GM19372 (cell line): Measurements from ENCODE around the gene ERAL1.
"Not testable (repeated sequence)": the region's sequence is repeated elsewhere in the genome, so short reads cannot be mapped to it uniquely, and the experiment has no call there.

Experiments used
- ATAC-seq: cut with Tn5 transposase; IDR thresholded peaks from one replicate; pipeline ENCODE4 v1.9.1; 2021; ENCODE audit warnings: mild to moderate bottlenecking, low read depth, moderate library complexity; ENCODE audit not compliant: unreplicated experiment

Gene ERAL1

DNA sequence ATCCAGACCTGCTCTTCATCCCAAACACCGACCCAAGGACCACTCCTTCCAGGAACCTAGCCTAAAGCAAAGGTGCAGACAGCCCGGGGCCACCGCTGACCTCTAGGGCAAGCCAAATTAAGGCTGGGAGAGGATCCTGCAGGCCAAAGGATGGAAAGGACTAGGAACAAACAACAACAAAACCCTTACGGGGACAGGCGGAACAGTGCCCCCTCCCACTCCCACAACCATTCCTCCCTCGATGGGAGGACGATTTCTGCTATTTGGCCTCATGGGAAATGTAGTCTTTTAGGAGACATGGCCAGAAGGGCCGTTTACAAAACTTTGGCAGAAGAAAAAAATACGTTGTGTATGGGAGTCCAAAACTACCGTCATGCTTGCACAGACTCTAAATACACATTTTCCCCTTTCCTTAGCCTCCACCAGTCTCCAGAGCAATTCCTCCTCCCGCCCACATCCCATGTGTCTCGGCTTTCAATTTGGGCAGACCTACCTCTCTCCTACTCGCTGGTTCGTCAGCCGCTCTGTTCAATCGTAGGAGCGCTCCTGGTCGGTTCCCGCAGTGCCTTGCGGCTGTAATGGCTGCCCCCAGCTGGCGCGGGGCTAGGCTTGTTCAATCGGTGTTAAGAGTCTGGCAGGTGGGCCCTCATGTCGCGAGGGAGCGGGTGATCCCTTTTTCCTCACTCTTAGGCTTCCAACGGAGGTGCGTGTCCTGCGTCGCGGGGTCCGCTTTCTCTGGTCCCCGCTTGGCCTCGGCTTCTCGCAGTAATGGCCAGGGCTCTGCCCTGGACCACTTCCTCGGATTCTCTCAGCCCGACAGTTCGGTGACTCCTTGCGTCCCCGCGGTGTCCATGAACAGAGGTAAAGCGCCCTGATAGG lies at the start of gene ERAL1:
Gene ERAL1 (plus strand): TSS at position 560 of the 879 bp plus-strand sequence. CDS start 19 bp downstream, at position 579.
- ATAC-seq: peak; percentile 87

DNA sequence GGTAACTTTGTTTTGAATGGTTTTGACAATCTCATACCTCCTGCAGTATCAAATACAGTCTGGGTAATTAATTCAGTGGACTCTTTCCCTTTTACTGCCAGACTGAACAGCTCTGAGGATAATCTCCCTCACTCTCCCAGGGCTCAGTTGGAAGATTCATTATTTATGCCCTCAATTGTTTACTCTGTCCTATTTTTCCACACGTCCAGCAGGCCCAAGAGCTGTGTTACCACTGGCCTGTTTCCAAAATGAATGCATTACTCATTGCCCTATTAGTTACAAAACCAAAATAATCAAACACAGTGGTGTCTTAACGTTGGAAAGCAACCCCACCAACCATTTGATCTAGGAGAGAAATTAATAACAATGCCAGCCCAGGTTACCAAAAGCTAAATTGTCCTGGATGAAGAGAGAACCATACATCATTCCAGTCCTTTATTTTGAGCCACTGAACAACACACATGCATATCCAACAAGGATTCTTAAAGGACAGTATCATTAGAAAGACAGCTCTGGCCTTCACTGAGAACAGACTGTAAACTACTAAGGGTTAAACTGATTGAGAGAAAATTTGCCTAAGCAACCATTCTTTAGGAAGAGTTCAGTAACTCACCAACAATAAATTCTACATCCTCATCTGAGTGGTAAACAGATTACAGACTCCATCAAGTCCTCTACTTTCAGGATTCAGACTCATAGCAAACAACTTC lies 46.7 kb upstream of the ERAL1 start:
- ATAC-seq: no peak

DNA sequence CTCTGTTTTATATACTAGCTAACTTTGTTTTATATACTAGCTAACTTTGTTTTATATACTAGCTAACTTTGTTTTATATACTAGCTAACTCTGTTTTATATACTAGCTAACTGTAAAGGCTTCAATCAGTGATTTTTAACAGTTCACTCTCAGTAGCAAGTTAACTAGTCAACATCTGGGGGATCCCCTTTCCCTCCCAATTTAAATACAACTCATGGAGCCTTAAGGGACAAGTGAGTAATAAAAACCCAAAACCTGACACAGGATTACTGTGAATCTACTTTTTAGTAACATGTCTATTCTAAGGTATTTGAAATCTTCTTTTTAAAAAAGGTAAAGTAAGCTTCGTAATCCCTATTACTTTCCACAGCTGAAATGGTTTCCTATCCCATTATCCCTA lies 44.4 kb upstream of the ERAL1 start:
- no peak for ATAC-seq

DNA sequence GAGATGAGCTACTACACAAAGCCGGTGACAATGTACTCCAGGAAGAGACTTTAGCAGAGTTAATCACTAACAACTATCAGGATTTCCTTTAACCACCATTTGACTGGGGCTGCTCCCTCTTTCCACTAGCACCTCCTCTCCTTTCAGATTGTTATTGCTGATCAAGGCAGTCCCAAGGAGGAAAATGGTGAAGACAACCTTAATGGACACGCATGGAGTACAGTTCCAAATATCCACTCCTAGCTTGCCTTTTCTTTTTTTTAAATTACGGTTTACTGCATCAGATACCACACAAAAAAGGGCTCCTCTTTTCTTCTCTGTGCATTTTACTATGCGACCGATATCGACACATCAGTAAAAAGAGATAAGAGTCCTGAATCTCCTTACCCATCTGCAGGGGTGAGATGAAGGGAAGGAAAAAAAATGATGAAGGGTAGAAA lies 43.1 kb upstream of the ERAL1 start:
- ATAC-seq: no peak

DNA sequence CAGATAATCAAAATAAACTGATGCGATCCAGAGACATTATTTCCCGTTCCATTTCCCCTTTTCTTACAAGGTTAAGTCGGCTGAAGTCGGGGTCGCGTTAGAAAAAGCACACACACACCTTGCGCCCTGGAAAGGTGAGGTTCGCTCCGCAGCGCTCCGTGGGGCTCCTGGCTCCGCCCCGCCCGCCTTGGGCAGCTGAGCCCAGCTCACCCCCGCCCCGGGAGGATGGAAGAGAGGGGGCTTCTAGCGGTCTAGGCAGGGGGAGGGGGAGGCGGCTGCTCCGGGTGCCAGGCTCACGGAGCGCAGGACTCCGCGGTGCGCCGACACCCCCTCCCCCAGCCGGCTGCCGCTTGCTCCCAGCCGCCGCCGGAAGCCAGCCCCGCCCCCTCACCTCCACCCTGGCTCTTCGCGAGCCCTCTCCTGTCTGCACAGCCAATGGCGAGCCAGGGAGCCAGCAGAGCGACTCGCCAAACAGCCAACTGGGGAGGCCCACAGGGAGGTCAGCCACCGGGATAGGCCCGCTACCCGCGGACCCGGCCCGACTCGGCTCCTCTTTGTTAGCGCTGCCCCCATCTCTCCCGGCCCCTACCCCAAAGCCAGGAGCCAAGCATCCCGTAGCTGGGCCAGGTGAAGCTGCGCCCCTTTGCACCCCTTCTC lies 42.6 kb upstream of the ERAL1 start:
- peak; percentile 98 for ATAC-seq

DNA sequence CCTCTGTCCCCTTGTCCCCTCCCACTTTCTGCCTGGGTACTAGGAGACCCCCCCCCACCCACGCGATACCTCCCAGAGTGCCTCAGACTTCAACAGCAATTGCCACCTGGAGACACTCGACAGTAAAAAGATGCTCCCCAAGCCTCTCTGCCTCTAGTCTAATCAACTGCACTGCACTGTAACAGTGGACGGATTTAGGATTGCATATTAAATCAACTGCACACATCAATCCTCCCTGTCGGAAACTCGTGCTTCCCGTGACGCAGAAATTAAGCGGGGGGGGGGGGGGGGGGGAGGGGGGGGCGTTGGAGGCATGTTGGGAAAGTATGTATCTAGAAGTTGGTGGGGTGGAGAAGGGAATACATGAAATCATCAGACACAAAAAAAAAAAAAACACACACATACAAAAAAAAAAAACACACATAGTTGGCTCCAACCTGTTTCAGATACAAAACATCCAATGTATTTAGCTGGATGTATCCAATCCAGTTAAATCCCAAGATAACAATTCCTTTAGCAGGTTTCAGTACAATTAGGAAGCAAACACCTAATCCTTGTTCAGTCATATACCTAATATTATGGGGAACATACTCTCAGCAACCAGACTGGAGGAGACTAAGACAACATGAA lies 42.0 kb upstream of the ERAL1 start:
- no peak for ATAC-seq

DNA sequence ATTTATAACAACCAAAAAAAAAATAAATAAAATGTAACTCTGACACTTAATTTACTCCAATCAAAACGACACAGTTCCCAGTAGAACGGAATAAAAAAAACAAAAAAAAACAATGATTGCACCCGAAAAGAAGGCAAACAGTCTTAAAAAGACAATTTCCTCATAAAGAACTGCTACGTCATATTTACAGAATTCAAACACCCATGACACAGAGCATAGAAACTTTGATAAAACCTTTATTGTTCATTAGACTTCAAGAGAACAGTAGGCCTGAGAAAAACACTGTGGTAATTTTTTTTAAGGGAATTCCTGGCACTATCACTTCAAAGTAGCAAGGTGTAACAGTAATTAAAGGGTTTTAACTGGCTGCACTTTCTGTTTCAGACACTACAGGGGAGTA lies 38.3 kb upstream of the ERAL1 start:
- ATAC-seq: no peak

DNA sequence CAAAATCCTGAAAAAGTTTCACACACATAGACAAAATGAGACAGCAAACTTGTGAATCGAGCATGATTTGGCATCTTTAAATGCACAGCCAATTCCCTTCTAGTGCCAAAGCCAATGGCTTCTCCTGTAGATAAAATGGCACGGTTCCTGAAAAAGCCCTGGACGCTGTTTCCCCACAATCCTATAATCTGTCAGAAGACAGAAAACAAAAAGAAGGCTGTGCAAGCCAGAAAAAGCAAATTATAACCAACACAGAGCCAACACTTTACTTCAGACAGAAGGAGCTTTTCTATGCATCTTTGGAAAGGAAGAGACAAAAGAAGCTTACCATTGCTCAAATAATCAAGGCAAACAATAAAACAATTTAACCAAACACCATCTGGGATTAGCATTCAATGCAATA lies 36.0 kb upstream of the ERAL1 start:
- ATAC-seq: no peak

DNA sequence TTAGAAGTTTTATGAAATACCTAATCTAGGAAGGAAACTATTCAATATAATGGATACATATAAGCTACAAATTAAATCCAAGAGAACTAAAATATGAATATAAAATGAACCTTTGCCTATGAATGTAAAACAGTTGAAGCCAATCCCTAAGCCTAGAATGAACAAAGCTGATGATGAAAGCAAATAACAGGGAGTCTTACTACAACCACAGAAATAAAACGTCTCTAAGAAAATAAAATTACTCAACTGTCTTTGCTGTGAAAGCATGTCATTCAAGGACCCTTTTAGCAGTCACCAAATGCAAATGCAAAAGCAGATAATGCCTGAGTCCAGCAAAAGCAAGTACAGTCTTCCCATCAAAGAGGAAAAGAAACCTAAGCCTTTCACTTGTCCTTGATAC lies 35.2 kb upstream of the ERAL1 start:
- no peak for ATAC-seq

DNA sequence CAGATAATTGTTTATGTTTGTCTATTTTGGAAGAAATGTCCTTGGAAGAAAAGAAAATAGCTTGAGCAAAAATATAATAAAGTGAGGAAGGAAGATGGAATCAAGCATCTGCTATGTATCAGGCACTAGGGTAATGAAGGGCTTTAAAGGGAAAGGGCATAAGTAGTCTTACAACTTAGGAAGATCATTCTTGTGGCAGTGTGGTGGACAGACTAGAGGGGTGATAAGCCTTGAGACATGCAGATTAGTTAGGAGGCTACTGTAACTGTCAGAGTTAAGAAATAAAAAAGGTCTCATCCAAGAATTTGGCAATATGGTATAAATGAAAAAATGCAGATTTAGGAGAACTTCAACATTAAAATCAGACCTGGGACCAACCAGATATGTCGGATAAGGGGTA lies 27.1 kb upstream of the ERAL1 start:
- no peak for ATAC-seq

DNA sequence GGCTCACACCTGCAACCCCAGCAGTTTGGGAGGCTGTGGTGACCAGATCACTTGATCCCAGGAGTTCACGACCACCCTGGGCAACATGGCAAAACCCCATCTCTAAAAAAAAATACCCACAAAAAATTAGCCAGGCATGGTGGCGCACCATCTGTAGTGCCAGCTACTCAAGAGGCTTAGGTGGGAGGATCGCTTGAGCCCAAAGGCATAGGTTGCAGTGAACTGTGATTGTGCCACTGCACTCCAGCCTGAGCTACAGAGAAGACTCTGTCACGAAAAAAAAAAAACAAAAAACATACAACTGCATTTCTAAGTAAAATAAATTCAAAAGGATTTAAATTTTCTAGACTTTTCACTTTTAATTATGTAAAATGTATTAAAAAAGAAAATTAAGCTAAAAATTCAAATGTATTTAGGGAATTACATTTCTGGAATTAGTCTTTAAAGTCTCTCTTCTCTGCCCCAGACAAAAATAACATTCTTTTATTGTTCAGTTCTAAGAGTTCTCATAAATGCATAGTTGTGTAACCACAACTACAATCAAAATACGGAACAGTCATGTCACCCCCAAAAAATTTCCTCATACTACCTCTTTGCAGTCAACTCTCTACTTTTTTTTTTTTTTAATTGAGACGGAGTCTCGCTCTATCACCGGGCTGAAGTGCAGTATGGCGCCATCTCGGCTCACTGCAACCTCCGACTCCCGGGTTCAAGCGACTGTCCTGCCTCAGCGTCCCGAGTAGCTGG lies 26.3 kb upstream of the ERAL1 start:
- no peak for ATAC-seq

DNA sequence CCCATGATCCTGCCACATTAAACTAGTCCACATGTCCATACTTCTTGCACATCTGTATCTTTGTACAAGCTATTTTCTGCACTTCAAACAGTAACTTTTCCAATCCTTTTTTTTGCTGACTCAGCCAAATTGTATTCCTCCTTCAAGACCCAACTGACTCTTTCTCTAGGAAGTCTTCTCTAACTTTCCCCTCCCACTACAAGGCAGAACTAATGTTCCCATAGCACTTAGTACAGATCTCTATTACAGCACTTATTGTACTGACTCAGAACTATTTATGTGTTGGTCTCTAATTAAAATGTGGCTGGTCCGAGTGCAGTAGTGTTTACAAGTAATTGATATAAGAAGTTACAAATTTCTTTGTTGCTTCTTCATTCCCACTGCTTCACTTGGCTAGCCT lies 20.4 kb upstream of the ERAL1 start:
- ATAC-seq: no peak

DNA sequence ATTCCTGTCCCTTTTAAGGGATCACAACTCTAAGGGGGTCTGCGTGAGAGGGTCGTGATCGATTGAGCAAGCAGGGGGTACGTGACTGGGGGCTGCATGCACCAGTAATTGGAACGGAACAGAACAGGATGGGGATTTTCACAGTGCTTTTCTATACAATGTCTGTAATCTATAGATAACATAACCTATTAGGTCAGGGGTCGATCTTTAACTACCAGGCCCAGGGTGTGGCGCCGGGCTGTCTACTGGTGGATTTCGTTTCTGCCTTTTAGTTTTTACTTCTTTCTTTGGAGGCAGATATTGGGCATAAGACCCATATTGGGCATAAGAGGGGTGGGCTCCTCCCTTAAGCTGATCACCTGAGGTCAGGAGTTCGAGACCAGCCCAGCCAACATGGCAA lies 18.3 kb upstream of the ERAL1 start:
- ATAC-seq: not testable (repeated sequence)

DNA sequence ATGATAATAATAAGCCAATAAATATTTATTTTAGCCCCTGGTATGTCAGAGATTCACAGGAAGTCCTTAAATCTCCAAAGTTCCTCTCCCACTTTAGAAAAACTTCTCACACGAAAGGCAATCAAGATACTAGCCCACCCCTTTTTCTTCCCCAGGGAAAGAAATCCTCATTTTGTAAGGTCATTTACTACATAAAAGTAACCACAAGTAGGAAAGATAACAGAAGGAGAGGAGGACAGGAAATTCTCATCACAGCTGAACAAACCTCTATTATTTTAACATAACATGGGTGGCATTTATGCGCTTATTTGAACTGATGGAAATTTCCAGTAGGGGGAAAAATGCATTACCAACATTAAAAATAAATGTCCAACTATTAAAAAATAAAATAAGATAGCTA lies 15.6 kb upstream of the ERAL1 start:
- ATAC-seq: no peak

DNA sequence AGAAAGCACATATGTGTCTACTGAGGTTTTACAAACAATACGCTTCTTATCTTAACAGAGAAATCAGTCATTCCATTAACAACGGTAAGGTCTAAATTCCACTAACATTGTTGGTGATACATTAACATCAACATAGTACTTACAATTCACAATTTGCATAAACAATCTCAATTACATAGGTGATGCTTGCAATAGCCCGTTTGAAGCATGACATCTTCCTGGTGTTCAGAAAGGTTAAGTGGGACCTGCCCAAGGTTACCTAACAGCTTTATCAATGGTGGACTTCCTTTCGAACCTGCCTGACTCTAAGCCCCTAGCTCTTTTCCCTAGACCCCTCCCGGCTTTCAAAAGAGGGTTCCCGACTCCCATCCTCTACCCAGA lies 12.9 kb upstream of the ERAL1 start:
- ATAC-seq: no peak

DNA sequence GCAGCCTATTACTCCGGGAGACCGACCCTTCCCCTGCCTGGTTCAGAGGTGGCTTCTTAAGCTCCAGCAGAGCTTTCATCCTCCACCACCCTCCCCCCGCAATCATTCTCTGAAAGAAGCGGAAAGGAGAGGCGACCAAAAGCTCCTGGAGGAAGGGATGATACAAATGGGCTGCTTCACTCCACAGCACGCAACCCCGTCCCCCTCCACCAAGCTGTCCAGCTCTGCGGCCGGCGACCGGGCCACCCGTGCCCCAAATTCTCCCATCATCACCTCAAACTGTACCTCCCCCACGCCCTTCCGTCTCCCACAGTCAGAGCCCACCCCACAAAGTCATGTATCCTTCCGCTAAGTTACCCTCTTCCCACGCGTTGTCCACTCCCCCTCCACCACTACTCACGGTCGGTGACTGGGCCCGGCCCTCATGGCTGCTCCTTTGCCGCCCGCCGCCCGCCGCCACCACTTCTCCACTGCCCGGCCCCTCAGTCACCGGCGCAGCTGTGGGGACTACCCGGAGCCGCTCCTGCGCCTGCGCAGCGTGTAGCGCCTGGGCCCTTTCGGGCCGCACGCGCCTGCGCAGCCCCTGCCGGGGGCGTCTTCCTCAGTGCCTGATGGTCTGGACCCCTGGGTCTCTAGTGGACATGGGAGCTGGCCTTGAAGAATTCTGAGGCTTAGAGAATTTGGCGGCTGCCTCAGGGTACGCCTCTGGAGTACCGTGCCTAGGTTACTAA lies 12.4 kb upstream of the ERAL1 start, which contains the start of gene FAM222B:
Gene FAM222B (minus strand): TSS at position 509 of the 731 bp plus-strand sequence. CDS start 76,123 bp downstream, outside the sequence.
- peak; percentile 78 for ATAC-seq

DNA sequence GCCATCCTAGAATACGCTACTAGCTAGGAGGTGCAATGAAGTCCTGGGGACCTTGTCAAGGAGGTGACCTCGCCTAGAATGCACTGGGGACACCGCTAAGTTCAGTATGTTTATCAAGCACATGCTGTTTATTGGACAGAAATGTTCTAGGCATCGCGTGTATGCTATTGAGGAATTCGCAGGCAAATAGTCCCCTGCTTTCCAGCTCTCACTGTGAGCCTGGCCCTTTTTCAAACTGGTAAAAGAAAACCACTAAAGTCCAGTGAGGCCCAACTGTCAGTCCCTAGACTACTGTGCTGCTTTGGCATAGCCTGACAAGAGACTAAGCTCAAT lies 11.0 kb upstream of the ERAL1 start:
- no peak for ATAC-seq

DNA sequence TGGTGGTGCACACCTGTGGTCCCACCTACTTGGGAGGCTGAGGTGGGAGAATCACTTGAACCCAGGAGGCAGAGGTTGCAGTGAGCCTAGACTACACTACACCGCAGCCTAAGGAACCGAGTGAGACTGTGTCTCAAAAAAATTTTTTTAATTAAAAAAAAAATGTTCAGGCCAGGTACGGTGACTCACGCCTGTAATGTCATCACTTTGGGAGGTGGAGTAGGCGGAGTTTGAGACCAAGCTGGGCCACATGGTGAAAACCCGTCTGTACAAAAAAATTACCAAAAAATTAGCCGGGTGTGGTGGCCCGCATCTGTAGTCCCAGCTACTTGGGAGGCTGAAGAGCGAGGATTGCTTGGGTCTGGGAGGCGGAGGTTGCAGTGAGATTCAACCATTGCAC lies 8.6 kb upstream of the ERAL1 start:
- ATAC-seq: no peak

DNA sequence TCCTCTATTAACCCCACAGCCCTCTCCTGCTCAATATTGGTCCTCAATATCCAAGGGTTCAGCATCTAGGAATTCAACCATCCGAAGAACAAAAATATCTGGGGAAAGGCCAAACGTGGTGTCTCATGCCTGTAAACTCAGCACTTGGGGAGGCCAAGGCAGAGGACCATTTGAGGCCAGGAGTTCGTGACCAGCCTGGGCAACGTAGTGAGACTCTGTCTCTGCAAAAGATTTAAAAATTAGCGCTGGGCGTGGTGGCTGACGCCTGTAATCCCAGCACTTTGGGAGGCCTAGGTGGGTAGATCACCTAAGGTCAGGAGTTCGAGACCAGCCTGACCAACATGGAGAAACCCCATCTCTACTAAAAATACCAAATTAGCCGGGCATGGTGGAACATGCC lies 8.1 kb upstream of the ERAL1 start:
- not testable (repeated sequence) for ATAC-seq
